Measurements from ENCODE around the gene VASH2.

GRCh38 chr1:212944229-212944901 is 6.0 kb upstream of the VASH2 start:
- no peak for TF ChIP-seq POLR2AphosphoS5 (IDR thresholded peaks at IDR 0.05; ENCODE audit: low read depth, low read length)
- no peak for TF ChIP-seq POLR2A (IDR thresholded peaks at IDR 0.05; ENCODE audit: low read depth, low read length)
- TF ChIP-seq PAX5 (IDR thresholded peaks at IDR 0.05; ENCODE audit: insufficient read depth, low read length, severe bottlenecking), result no peak
- no peak for TF ChIP-seq TAF1 (IDR thresholded peaks at IDR 0.05; ENCODE audit: low read depth, low read length)
